Cardiac fibroblast (primary cell): ENCODE results near the gene VCAM1.

Source experiments
- DNase-seq, 2 donors: peaks; one replicate each; pipeline versions ENCODE4 v3.0.0 to v3.0.0-alpha.2; 2010; ENCODE audit warnings: low read depth in 2 of 2
- H3K4me3 ChIP-seq, 2 donors: replicated peaks in 1 of 2; 1 replicate in 1 of 2; 2 replicates in 1 of 2; pipeline ENCODE4 v1.5.1; 2011; ENCODE audit warnings: low read depth in 2 of 2, low read length in 2 of 2, mild to moderate bottlenecking in 2 of 2, moderate library complexity in 1 of 2
- CTCF ChIP-seq: IDR thresholded peaks from one replicate; pipeline ENCODE4 v1.5.1; 2011; ENCODE audit warnings: low read depth, mild to moderate bottlenecking, low read length, inconsistent platforms

Gene VCAM1

GRCh38 chr1:100767176-100767890, 47.8 kb downstream of the VCAM1 start:
- DNase-seq = peak in 1 of 2 donors; percentile 59
- H3K4me3 ChIP-seq = no peak overlapping the region
- no peak for TF ChIP-seq CTCF

- no peak for TF ChIP-seq CTCF
- no peak for DNase-seq
- H3K4me3 ChIP-seq = no peak overlapping the region
Measured at GRCh38 chr1:100769323-100769722, 49.8 kb downstream of the VCAM1 start.

- no peak overlapping the region for H3K4me3 ChIP-seq
- no peak for TF ChIP-seq CTCF
- DNase-seq = peak; percentile 43 to 54
Measured at GRCh38 chr1:100769906-100770646, 50.5 kb downstream of the VCAM1 start.

GRCh38 chr1:100773444-100773843, 53.9 kb downstream of the VCAM1 start:
- peak; percentile 41 for DNase-seq
- TF ChIP-seq CTCF = no peak

GRCh38 chr1:100774370-100774769, 54.8 kb downstream of the VCAM1 start:
- no peak for TF ChIP-seq CTCF
- no peak for DNase-seq
- H3K4me3 ChIP-seq = no peak overlapping the region

More at GRCh38 chr1:100773444-100773843, 53.9 kb downstream of the VCAM1 start:
- H3K4me3 ChIP-seq = no peak overlapping the region

GRCh38 chr1:100775483-100775882, 55.9 kb downstream of the VCAM1 start:
- no peak for DNase-seq
- no peak overlapping the region for H3K4me3 ChIP-seq
- TF ChIP-seq CTCF = no peak
